Left lobe of liver (tissue), 2 donors: ENCODE data around the gene GMDS. TPM values are rescaled to one million over a fixed set of nuclear protein-coding genes. Genes with fewer than 3 reads are reported as not detected.
A peak's percentile ranks its signal among the peaks of the same experiment; 100 is the strongest.

Experiments used
- ATAC-seq: fragments of 200-7000 bp; cut with Tn5 transposase; one replicate; pipeline ENCODE4 v1.9.1; 2020; ENCODE audit warnings: mild to moderate bottlenecking, moderate library complexity
- DNase-seq: peaks from one replicate; pipeline ENCODE4 v3.0.0-alpha.2; 2020; ENCODE audit warnings: low spot score
- total RNA-seq: library from RNA; stranded (reverse); gene quantifications from one replicate; pipeline ENCODE4 v1.2.1, GENCODE V29; 2021
- donor health status: DM: no; HTN: no; CAD: no; lungs with moderate emphysema.
- donor health status: DM: no; HTN: yes; CAD: no.

GMDS gene
- total RNA-seq, 1 donor from 2014 or later, result 23.9 TPM

DNA sequence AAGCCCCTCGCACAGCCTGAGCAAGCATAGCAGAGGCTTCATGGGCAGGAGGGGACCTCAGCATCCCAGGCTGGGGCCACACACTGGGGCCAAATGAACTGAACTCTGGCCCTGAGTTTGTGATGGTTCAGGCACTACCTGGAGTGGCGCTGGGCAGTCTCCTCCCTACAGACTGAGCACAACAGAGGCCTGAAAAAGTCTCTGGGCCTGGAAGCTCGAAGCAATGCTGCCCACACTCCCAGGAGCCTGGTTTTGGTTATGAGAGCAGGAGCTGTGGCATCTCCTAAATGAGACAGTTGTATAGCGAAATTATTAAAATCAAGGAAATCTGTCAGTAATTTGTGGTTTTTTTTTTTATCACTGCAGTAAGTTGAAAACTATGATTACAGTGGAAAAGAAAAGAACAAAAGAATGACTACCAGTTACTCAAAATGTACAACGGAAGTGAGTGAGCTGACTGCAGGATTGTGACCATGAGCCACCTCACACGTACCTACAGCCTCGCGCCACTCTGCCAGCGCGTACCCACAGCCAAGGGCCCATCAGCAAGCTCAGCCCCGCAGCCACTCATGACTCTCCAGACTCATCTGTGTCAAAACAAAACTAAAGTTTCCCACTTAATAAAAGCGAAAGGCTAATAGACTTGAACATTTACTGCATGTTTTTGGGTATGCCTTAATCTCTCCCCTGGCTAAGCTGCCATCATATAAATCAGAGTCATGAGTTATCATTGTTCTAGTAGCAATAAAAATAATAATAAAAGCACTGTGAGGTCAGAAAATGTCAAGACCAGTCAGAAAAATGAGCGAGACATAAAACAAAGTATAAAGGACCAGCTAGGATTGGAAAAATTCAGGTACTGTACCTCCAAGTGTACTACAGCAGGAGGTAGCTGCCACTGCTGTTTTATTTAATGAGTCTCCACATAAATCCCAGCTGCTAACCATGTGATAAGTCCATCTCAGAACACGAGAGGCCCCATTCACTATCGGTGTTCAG is 458.7 kb downstream of the GMDS start:
- DNase-seq (no peak), ATAC-seq (no peak)

DNA sequence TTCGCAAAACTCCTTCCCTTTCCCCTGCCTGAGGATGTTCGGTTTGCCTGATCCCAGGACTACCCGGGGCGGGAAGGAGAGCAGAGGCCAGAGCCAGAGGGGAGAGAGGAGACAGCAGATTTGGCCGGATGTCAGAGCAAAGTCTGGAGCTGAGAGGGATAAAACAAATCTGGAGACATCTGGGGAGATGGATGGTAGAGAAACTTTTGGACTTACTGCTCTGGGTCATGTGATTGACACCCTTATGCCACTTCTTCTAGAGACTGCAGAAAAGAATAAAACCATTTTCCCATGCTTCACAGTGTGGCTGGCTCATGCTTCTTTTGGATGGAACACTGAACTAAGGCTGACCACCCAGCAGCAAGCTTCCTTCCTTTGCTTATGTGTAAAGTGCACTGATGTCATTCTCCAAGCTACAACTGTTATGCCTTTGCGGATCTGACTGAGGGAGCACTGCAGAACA is 461.0 kb downstream of the GMDS start:
- no peak for ATAC-seq

DNA sequence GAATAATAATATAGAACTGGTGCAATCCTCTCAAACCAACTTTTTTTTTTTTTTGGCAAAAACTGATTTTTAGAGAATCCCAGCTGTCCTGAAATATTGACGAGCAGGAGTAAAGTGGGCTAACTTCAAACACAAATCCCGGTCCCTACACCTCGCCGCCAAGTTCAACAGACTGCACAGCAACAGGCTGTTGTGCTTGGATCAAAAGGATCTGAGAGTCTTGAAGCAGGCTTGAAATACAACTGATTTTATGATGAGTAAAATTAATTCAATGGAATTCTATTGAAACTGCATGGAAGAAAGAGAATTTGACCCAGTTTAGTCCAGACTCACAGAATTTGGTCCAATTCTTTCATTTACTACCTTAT is 463.6 kb downstream of the GMDS start:
- no peak for DNase-seq

More for the DNA sequence above, 461.0 kb downstream of the GMDS start:
- no peak for DNase-seq

DNA sequence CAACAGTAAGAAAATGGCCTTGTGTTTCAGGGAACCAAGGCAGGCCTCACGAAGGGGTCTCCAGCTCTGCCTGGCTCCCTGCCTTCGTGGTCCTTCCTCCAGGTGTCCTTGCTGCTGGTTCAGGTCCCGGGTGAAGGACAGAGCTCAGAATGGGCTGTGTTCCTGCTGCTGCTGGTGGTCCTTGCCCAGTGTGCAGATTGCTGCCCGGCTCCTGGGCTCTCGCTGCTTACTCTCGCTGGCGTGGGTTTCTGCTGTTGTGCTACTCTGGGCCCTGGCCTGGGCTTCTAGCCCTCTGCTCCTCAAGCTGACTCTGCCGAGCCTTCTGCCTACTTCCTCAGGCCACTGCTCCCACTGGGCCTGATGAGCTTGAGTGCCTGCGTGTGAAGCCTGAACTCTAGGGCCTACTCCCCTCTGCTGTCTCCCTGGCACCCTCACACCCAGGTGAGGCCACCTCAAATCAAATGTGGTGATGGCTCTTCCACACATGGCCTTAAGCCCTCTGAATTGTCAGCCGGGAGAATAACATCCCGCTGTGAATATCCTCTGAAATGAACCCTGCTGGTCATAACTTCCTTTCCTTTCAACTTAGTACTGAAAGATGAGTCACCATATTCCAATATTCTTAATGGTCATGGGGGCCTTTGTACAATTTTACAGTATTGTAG is 464.1 kb downstream of the GMDS start:
- ATAC-seq (no peak), DNase-seq (no peak)

More for the DNA sequence above, 463.6 kb downstream of the GMDS start:
- no peak for ATAC-seq

DNA sequence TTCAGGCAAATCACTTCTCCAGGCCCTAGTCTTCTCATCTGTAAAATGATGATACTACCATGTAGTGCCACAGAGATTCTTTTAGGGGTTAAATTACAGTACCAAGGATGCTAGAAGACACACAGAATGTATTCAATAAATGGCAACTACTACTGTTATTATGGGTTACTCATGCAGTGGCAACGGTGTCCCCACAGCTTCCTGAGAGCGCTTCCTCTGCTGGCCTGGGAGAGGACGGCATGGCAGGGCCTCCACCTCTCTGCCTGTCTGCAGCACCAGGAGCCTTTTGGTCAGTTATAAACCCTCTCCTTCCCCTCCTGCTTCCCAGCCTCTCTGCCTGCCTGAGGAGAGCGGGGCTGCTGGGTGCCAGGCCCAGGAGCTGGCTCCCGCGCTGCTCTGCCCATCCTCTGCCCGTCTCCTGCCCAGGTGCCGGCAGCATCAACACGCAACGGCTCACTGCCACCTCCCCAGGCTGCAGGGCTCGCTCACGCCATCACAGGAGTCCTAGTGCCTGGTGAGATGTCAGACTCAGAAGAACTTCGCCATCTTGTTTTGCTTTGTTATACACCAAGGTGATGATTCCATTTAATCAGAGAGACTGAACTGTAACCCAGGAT is 465.0 kb downstream of the GMDS start:
- ATAC-seq (no peak), DNase-seq (no peak)

DNA sequence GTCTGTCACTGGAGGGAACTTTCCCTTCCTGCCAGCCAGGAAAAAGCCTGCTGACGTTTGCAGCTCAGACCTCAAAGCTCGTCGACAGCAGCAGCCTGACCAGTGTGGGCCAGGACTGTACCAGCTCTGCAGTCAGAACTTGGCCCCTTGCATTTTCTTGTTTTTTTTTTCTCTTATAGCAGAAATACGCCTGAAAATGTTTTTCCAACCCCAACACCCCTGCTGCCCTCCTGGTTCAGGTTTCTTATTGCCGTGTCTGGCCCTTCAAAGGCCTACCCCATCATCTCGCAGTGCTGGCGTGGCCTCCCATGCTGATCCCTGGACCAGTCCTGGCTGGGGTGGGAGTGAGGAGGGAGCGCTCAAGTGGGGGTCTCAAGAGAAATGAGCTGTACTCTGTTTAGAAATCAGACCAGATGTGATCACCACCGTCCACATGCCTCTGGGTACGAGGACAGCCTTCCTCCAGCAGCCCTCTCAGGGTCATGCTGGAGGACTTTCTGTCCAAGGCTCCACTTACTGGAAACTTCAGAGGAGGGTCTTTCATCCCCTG is 466.6 kb downstream of the GMDS start:
- ATAC-seq, result peak; percentile 47
- DNase-seq, result no peak

DNA sequence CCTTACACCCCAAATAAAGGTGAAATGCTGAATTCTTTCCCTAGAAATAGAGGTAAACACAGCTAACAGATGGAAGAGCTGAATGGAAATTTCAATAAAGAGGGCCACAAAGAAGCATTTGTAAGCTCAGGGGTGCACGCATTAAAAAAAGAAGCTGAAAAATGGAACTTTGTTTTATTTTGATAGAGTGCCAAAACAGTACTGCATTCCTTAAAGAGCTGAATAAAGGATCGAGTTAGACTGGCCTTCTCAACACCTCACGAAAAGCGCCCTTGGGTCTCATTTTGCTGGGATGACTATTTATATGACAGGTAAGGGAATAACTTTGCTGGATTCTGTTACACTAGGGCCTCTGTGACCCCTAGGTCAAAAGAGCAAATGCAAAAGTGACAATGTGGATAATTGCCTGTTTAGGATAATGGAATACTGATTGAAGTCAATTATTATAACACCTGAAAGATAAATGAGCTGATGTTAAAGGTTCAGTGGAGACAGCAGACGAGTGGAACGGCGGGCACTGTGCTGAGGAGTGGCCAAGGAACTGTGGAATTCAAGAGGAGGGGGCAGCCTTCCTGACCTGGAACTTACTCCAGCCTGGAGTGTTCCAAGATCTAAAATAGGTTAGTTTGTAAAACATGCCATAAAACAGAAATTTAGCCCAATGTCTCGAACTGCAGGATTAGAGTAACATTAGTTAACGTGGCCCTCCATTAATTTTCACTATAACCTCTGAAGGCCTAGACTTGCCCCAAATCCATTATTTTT is 467.3 kb downstream of the GMDS start:
- DNase-seq, result no peak
- no peak for ATAC-seq

DNA sequence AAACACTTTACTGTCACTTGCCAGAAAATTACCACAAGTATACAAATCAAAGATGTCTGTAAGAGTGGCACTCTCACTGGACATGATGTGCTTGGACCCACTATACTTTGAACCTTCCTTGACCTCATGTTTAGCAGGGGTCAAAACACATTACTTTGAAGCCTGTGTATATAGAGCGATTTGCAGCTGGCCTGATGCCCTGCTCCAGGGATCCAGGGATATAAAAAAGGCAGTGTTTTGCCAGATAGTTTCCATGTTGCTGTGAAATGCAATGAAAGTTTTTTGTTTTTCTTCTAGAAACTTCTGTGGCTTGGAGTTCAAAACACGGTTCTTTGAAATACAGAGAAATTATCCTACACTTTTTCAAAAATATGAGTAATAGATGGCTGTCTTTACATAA is 470.0 kb downstream of the GMDS start:
- DNase-seq (no peak), ATAC-seq (no peak)

DNA sequence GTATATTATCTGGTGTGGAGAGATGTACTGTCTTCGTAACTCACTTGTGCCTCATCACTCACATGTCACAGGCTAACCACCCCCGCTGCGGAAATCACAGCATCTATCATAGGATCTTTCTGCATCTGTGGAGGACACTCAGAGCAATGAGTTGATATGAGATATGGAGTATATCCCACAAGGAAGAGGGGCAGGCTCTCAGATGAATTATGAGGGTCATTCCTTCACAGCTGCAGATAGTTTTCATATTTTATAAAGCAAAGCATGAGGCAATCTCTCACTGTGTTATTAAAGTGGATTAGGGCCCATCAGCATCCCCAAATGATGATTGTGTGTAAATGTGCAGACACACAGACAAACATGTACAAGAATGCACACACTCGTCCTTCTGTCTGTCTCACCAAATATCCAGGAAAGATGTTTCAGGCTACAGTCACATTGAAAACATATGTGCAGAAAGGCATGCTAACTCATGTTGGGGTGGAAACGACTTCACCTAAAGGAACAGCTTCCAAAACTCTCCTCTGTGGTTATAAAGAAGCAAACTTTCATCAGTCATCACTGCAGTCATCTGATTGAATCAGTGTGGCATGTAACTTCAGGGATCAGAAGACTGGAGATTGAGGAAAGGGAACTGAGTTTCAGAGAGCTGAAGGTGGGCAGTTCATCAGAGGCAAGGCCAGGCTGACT is 471.0 kb downstream of the GMDS start:
- DNase-seq, result no peak
- no peak for ATAC-seq

DNA sequence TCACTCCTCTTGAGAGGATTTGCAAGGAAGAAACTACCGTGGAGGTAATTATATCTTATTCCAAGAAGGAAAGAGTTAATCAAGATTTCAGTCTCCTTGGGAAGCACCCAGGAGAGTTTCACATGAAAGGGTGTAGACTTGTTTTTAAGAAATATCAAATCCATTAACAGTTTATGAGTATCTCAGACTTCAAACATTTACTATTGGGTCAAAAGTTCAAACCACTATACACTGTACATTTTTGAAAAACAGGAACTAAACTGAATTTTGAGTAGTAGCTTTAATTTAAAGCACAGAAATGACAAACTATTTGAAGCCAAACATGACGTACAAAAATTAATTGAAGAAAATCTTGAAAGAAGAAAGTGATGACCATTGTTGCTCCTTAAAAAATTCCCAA is 471.7 kb downstream of the GMDS start:
- ATAC-seq, result no peak

DNA sequence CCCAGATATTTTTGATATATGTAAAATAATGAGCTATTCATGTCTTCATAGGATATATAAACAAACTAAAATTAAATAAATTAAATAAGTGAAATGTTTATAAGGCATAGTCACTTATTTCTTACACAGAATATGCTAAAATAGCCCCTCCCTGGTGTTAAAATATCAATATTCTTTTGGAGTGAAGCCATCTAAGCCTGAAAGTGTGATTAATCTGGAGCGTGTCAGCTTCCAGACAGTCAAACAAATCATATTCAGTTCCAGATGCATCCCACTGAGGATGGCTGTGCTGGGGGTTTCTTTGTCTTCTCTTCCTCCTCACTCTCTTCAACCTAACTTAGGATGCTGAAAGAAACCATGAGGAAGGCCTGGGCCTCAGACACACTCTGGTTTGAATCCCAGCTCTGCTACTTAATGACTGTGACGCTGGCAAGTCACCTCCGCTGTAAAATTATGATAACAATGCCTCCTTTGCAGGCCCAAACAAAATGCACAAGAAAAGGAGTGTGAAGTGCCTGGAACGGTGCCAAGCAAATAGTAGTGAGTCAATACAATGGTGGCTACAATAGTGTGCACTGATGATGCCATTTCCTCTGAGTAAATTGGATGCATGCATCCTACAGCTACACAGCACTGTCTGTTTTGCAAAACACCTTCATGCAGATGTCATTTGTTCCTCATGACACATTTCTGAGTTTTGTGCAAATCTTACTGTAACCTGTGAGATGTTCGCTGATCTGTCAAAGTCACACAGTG is 474.3 kb downstream of the GMDS start:
- ATAC-seq, result no peak
- no peak for DNase-seq

More for the DNA sequence above, 471.7 kb downstream of the GMDS start:
- DNase-seq, result no peak

DNA sequence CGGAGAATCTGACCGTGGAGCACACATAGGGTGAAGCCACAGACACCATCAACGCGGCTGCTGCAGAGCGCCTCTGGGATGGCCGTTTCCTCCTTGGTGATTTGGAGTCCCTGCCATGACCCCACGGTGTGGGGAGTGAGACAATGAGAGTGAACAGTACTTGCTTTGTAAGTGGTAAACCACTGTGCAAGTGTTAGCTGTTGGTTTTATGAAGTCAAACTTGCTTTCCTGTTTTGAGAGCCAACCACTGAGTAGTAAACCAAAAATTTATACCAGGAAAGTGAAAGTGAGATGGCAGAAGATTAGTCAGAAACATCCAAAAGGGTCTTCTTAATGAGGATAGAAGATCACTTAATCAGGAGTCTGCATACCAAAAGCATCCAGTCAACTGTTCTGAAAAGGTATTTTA is 475.0 kb downstream of the GMDS start:
- ATAC-seq (no peak), DNase-seq (no peak)

DNA sequence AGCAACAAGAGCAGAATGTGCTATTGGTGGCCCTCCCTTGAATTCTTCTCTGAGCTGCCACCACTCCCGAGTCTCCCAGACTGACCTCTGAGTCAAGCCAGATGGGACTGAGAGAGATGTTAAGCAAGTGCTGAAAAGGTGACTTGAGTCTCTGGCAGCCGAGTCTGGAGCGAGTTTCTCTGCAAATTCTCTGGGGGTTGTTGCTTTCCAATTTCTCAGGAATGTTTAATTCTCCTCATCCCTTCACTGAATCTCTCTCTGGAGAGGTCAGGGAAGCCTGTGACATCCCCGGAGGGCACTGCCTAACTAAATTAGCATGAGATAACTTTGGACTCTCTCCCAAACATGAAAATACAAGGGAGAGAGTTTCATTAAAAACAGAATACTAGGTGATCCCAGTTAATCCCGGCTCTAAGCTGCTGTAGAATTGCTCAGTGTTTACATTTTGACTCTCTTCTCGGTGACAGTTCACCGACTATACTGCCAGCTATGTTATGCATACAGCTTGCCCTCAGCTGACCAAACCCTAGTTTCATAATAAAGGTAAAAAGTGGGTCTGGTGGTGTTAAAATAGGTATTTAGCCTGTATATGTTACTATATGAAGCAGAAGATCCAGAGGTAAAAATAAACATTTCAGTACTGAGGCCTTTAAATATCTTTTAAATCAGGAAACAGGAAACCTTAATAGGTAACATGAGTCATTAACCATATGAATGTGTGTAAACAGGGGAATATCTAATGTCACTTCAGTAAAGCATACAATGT is 477.7 kb downstream of the GMDS start:
- ATAC-seq, result no peak
- DNase-seq, result no peak

DNA sequence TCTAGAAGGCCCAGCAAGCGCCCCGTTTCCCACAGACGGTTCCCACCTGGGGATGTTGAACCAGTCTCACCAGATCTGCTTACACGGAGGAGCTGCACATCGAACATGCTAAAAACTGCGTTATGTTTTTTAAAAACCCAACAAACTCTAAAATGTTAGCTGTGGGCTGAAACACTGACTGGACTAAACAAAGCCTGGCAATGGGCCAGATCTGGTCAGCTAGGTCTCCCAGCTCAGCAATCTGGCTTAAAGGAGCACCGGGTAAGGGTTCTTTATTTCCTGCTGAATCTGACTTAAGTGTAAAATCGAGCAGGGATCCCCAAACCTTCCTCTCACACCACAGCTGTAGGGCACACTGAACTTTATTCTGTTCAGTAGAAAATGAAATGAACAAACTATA is 478.8 kb downstream of the GMDS start:
- DNase-seq, result no peak
- ATAC-seq, result no peak

DNA sequence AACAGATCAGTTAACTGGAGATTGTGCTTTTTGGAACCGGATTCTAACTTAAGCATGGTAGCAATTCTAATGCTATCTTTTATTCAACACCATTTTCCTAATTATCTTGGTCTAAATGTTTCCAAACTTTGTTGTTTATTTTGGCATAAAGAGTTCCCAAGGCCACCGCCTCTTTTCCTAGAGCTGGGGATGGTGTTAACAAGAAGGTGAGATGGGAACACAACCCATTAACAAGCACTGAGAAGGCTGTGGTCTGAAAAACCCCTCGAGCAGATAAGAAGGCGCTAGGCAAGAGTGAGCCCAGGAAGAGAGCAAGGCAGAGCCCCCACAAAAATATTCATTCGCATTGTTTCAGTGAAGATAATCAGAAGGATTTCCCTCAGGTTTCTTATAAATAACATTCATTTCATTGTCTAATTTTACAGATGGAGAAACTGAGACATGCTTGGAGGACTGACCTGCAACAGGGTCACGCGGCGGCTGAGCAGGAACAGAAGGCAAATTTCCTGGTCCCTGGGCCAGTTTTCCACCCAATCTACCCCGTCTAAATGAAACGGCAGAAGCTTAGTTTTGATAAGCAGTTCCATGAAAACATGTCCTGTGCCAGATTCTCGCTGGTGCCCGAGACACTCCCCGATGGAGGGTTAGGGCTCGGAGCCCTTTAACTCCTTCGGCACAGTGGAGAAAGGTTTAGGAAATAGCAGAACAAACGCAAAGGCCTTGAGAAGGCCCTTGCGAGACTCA is 480.1 kb downstream of the GMDS start:
- ATAC-seq (no peak), DNase-seq (no peak)

DNA sequence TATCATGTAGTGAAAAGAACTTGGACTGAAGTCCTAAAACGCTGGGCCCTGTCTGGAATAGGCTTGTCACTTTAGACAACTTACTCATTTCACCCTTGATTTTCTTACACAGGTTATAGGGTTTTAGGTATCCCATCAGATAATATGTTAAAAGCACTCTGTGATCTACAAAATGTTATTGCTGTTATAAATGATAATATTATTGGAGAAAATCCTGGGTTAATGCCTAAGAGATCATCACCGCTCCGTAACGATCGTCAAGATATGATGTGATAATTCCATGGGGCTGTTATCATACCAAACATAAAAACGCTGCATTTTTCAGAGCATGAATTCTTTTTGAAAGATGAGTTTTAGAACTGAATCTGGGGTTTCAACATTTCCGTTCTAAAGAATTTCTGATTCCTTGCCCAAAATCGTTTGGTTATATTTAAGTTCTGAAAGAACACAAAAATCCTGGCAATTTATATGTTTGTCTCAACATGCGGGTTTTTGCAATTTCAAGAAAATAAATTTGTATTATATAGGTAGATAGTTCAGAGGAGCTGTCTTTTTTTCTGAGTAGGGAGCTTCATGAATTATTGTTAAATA is 480.9 kb downstream of the GMDS start:
- ATAC-seq, result no peak

DNA sequence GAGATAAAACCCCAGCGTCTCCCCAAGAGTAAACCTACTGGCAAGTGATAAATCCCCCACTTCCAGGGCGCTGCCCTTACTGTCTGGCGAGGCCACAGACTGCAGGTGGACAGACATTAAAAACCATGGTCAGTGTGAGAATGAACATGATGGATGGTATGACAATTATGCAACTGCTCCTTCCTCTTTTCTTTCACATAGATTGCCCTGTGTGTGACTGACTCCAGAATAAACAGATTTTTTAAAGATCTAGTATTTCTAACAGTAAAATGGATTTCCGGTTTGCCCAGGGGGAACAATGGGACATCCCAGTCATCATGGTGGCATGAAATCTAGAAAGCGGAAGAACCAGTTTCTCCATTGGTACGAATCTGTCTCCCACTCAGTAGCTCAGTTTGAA is 482.0 kb downstream of the GMDS start:
- DNase-seq, result no peak

More for the DNA sequence above, 480.9 kb downstream of the GMDS start:
- DNase-seq, result no peak

More for the DNA sequence above, 482.0 kb downstream of the GMDS start:
- ATAC-seq, result no peak
